Measurements from ENCODE around the gene FSIP1. TPM values are rescaled to one million over a fixed set of nuclear protein-coding genes. Genes with fewer than 3 reads are reported as not detected.

Gene FSIP1
- total and polyA plus RNA-seq, 8 donors, result 0.11 to 0.64 (median 0.38) TPM

- Histone ChIP-seq H3K27ac (no peak overlapping the region), H3K9me3 (no peaks in the 10 kb centered on the region), H3K36me3 (peaks cover 0 to 40% (median 6%) of the 10 kb centered on the region in 3 donors), H3K4me1 (no peaks in the 10 kb centered on the region), H3K4me3 (no peak overlapping the region), H3K27me3 (no peaks in the 10 kb centered on the region)
- no peak for FAIRE-seq
- no peak for TF ChIP-seq CTCF (IDR thresholded peaks at IDR 0.05)
- no peak for ATAC-seq
- DNase-seq, result no peak
- intact Hi-C loops (cut with DNase I), result no loop called here
- 89% methylated on average over 8 of the region's 8 CpGs for WGBS, 2 donors
Measured at GRCh38 chr15:39595338-39596221, 187.1 kb downstream of the FSIP1 start.

- 80 to 86% methylated on average over 5 of the region's 5 CpGs for WGBS, 2 donors
- ATAC-seq (no peak), DNase-seq (no peak), FAIRE-seq (no peak)
- intact Hi-C loops (cut with DNase I), result no loop called here
- no peak overlapping the region for H3K27ac ChIP-seq
- H3K27me3 ChIP-seq, result no peaks in the 10 kb centered on the region
- peaks cover 0 to 45% (median 6%) of the 10 kb centered on the region in 3 donors for H3K36me3 ChIP-seq
- no peak overlapping the region for H3K4me3 ChIP-seq
- H3K4me1 ChIP-seq, result no peaks in the 10 kb centered on the region
- no peaks in the 10 kb centered on the region for H3K9me3 ChIP-seq
- no peak for TF ChIP-seq CTCF (IDR thresholded peaks at IDR 0.05)
Measured at GRCh38 chr15:39594446-39595337, 187.9 kb downstream of the FSIP1 start.

GRCh38 chr15:39593656-39594445, 188.8 kb downstream of the FSIP1 start:
- ATAC-seq (no peak), DNase-seq (no peak), FAIRE-seq (no peak)
- no peaks in the 10 kb centered on the region for H3K9me3 ChIP-seq
- 88 to 93% methylated on average over 7 of the region's 7 CpGs for WGBS, 2 donors
- H3K4me1 ChIP-seq, result no peaks in the 10 kb centered on the region
- intact Hi-C loops (cut with DNase I), result no loop called here
- no peak overlapping the region for H3K27ac ChIP-seq
- no peak overlapping the region for H3K4me3 ChIP-seq
- H3K27me3 ChIP-seq, result no peaks in the 10 kb centered on the region
- H3K36me3 ChIP-seq, result peaks cover 4 to 48% (median 9%) of the 10 kb centered on the region in 3 donors
- TF ChIP-seq CTCF (IDR thresholded peaks at IDR 0.05), result no peak

- ATAC-seq (no peak), FAIRE-seq (no peak), DNase-seq (no peak)
- no peaks in the 10 kb centered on the region for H3K9me3 ChIP-seq
- H3K27me3 ChIP-seq, result no peaks in the 10 kb centered on the region
- intact Hi-C loops (cut with DNase I), result no loop called here
- TF ChIP-seq CTCF (IDR thresholded peaks at IDR 0.05), result no peak
- WGBS, 2 donors, result 86 to 94% methylated on average over 15 of the region's 15 CpGs
- no peak overlapping the region for H3K27ac ChIP-seq
- H3K4me1 ChIP-seq, result no peaks in the 10 kb centered on the region
- no peak overlapping the region for H3K4me3 ChIP-seq
- H3K36me3 ChIP-seq, result peaks cover 8 to 55% (median 9%) of the 10 kb centered on the region in 3 donors
Measured at GRCh38 chr15:39593071-39593655, 189.5 kb downstream of the FSIP1 start.
